WTC11 (cell line): ENCODE data around the gene UNC5A. TPM values are rescaled to one million over a fixed set of nuclear protein-coding genes. Genes with fewer than 3 reads are reported as not detected.

Experiments
- ATAC-seq: fragments of 200-7000 bp; cut with Tn5 transposase; 2 replicates; pipeline ENCODE4 v1.10.0; 2021; ENCODE audit warnings: mild to moderate bottlenecking, moderate library complexity
- CTCF ChIA-PET: fragments of 300-600 bp; sonication (Branson Sonifier 250); formaldehyde crosslinking; loops from one replicate; lab custom pipeline; 2021; ENCODE audit warnings: antibody characterized with exemption; lab: Charles Lee
- POLR2A ChIA-PET: fragments of 350-600 bp; sonication (Branson Sonifier 250); formaldehyde crosslinking; loops from one replicate; lab custom pipeline; 2021; ENCODE audit warnings: antibody characterized with exemption; lab: Charles Lee
- DNase-seq: peaks from one replicate; pipeline ENCODE4 v3.0.0; 2021; ENCODE audit warnings: low spot score
- H3K27ac Mint-ChIP-seq: 2 replicates; pipeline ENCODE4 v1.8.0; 2021; ENCODE audit warnings: mixed read lengths
- H3K27me3 Mint-ChIP-seq: 2 replicates; pipeline ENCODE4 v1.8.0; 2021; ENCODE audit warnings: low read depth, mild to moderate bottlenecking, moderate library complexity, mixed read lengths
- H3K36me3 Mint-ChIP-seq: 2 replicates; pipeline ENCODE4 v1.8.0; 2021; ENCODE audit warnings: mixed read lengths
- H3K4me1 Mint-ChIP-seq: 2 replicates; pipeline ENCODE4 v1.8.0; 2022; ENCODE audit warnings: mixed read lengths
- H3K4me3 Mint-ChIP-seq: 2 replicates; pipeline ENCODE4 v1.8.0; 2021; ENCODE audit warnings: mild to moderate bottlenecking, moderate library complexity, mixed read lengths
- H3K9me3 Mint-ChIP-seq: 2 replicates; pipeline ENCODE4 v1.8.0; 2021; ENCODE audit warnings: mixed read lengths
- FOXK1 ChIP-seq: sonication (generic); formaldehyde crosslinking; IDR thresholded peaks from 2 replicates; pipeline ENCODE4 v1.8.0; 2022; ENCODE audit warnings: mild to moderate bottlenecking, moderate library complexity, missing genetic modification reagents
- GRHL2 ChIP-seq: fragments of 250-450 bp; sonication (Bioruptor Pico); IDR thresholded peaks from 2 replicates; pipeline ENCODE4 v1.8.0; 2022; ENCODE audit warnings: mild to moderate bottlenecking, moderate library complexity; ENCODE audit not compliant: insufficient replicate concordance, severe bottlenecking
- HMGA2 ChIP-seq: fragments of 250-450 bp; sonication (Bioruptor Pico); IDR thresholded peaks from 2 replicates; pipeline ENCODE4 v1.4.0; 2021; ENCODE audit warnings: mild to moderate bottlenecking, moderate library complexity
- JUN ChIP-seq: sonication (generic); formaldehyde crosslinking; IDR thresholded peaks from 2 replicates; pipeline ENCODE4 v1.8.0; 2023; ENCODE audit warnings: mild to moderate bottlenecking, missing genetic modification reagents
- NR1H2 ChIP-seq: sonication (generic); formaldehyde crosslinking; IDR thresholded peaks from 2 replicates; pipeline ENCODE4 v1.9.0; 2021; ENCODE audit warnings: mild to moderate bottlenecking, moderate library complexity, missing genetic modification reagents
- SMAD4 ChIP-seq: sonication (generic); formaldehyde crosslinking; IDR thresholded peaks from 2 replicates; pipeline ENCODE4 v1.8.0; 2022; ENCODE audit warnings: mild to moderate bottlenecking, missing genetic modification reagents
- ZBTB21 ChIP-seq: sonication (generic); formaldehyde crosslinking; IDR thresholded peaks from 2 replicates; pipeline ENCODE4 v1.8.1; 2023; ENCODE audit warnings: mild to moderate bottlenecking, missing genetic modification reagents, borderline replicate concordance
- ZNF232 ChIP-seq: sonication (generic); formaldehyde crosslinking; IDR thresholded peaks from 2 replicates; pipeline ENCODE4 v1.8.0; 2022; ENCODE audit warnings: mild to moderate bottlenecking, missing genetic modification reagents
- total RNA-seq: library from RNA; stranded (reverse); gene quantifications from 3 replicates; pipeline ENCODE4 v1.2.3, GENCODE V29; 2021
- TF ChIP-seq, protein P1 (sequence below): sonication (generic); formaldehyde crosslinking; IDR thresholded peaks from 2 replicates; pipeline ENCODE4 v1.8.1; 2023; ENCODE audit warnings: mild to moderate bottlenecking, missing genetic modification reagents
- TF ChIP-seq, protein P2 (sequence below): sonication (generic); formaldehyde crosslinking; IDR thresholded peaks from 2 replicates; pipeline ENCODE4 v1.8.1; 2023; ENCODE audit warnings: mild to moderate bottlenecking, missing genetic modification reagents, borderline replicate concordance
- TF ChIP-seq, protein P3 (sequence below): sonication (generic); formaldehyde crosslinking; IDR thresholded peaks from 2 replicates; pipeline ENCODE4 v1.8.0; 2023; ENCODE audit warnings: missing genetic modification reagents, mild to moderate bottlenecking, borderline replicate concordance
- TF ChIP-seq, protein P4 (sequence below): fragments of 250-450 bp; sonication (Bioruptor Pico); IDR thresholded peaks from 2 replicates; pipeline ENCODE4 v1.9.0; 2021; ENCODE audit warnings: mild to moderate bottlenecking
- TF ChIP-seq, protein P5 (sequence below): sonication (generic); formaldehyde crosslinking; IDR thresholded peaks from 2 replicates; pipeline ENCODE4 v1.8.1; 2023; ENCODE audit warnings: mild to moderate bottlenecking, missing genetic modification reagents, moderate library complexity

UNC5A gene
- total RNA-seq, 1 experiment from 2014 or later = 10.2 TPM

DNA sequence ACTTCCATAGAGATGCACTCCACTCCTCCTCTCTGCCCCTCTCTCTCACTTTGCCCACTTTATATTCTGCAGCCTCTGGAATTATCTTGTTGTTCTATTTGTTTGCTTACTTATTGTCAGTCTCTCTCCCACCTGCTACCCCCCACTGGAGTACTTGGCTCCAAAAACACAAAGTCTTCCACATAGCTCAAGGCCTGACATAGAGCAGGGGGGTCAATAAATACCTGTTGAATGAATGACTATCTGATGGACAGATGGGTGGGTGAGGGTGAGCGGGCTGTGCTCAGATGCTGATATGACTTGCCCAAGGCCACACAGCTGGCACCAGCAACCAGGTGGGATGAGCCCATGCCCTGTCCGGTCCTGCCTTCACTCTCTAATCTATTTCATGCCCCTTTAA lies 13.4 kb upstream of the UNC5A start:
- CTCF ChIA-PET = interaction anchor here (1.4 to 1.5 kb wide), 2 partner anchors 52 to 109 kb away, joined by 4 to 6 read pairs; no protein-coding TSS in a partner anchor
- H3K36me3 Mint-ChIP-seq = no peaks in the 10 kb centered on the region
- ATAC-seq (no peak), DNase-seq (no peak)
- POLR2A ChIA-PET = no interaction called here
- H3K27me3 Mint-ChIP-seq = no peaks in the 10 kb centered on the region; the same call in 1 of the 2 replicates
- no peak overlapping the region for H3K4me3 Mint-ChIP-seq
- no peaks in the 10 kb centered on the region for H3K9me3 Mint-ChIP-seq
- TF ChIP-seq SMAD4 (CRISPR knock-in tag) (no peak), NR1H2 (CRISPR knock-in tag) (no peak), ZBTB21 (CRISPR knock-in tag) (no peak), JUN (CRISPR knock-in tag) (no peak), ZNF232 (CRISPR knock-in tag) (no peak), FOXK1 (CRISPR knock-in tag) (no peak), HMGA2 (no peak), GRHL2 (CRISPR knock-in tag) (no peak)
- TF ChIP-seq, protein P1, sequence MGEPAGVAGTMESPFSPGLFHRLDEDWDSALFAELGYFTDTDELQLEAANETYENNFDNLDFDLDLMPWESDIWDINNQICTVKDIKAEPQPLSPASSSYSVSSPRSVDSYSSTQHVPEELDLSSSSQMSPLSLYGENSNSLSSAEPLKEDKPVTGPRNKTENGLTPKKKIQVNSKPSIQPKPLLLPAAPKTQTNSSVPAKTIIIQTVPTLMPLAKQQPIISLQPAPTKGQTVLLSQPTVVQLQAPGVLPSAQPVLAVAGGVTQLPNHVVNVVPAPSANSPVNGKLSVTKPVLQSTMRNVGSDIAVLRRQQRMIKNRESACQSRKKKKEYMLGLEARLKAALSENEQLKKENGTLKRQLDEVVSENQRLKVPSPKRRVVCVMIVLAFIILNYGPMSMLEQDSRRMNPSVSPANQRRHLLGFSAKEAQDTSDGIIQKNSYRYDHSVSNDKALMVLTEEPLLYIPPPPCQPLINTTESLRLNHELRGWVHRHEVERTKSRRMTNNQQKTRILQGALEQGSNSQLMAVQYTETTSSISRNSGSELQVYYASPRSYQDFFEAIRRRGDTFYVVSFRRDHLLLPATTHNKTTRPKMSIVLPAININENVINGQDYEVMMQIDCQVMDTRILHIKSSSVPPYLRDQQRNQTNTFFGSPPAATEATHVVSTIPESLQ (CRISPR knock-in tag) = no peak
- TF ChIP-seq, protein P2, sequence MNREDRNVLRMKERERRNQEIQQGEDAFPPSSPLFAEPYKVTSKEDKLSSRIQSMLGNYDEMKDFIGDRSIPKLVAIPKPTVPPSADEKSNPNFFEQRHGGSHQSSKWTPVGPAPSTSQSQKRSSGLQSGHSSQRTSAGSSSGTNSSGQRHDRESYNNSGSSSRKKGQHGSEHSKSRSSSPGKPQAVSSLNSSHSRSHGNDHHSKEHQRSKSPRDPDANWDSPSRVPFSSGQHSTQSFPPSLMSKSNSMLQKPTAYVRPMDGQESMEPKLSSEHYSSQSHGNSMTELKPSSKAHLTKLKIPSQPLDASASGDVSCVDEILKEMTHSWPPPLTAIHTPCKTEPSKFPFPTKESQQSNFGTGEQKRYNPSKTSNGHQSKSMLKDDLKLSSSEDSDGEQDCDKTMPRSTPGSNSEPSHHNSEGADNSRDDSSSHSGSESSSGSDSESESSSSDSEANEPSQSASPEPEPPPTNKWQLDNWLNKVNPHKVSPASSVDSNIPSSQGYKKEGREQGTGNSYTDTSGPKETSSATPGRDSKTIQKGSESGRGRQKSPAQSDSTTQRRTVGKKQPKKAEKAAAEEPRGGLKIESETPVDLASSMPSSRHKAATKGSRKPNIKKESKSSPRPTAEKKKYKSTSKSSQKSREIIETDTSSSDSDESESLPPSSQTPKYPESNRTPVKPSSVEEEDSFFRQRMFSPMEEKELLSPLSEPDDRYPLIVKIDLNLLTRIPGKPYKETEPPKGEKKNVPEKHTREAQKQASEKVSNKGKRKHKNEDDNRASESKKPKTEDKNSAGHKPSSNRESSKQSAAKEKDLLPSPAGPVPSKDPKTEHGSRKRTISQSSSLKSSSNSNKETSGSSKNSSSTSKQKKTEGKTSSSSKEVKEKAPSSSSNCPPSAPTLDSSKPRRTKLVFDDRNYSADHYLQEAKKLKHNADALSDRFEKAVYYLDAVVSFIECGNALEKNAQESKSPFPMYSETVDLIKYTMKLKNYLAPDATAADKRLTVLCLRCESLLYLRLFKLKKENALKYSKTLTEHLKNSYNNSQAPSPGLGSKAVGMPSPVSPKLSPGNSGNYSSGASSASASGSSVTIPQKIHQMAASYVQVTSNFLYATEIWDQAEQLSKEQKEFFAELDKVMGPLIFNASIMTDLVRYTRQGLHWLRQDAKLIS = no peak
- TF ChIP-seq, protein P3, sequence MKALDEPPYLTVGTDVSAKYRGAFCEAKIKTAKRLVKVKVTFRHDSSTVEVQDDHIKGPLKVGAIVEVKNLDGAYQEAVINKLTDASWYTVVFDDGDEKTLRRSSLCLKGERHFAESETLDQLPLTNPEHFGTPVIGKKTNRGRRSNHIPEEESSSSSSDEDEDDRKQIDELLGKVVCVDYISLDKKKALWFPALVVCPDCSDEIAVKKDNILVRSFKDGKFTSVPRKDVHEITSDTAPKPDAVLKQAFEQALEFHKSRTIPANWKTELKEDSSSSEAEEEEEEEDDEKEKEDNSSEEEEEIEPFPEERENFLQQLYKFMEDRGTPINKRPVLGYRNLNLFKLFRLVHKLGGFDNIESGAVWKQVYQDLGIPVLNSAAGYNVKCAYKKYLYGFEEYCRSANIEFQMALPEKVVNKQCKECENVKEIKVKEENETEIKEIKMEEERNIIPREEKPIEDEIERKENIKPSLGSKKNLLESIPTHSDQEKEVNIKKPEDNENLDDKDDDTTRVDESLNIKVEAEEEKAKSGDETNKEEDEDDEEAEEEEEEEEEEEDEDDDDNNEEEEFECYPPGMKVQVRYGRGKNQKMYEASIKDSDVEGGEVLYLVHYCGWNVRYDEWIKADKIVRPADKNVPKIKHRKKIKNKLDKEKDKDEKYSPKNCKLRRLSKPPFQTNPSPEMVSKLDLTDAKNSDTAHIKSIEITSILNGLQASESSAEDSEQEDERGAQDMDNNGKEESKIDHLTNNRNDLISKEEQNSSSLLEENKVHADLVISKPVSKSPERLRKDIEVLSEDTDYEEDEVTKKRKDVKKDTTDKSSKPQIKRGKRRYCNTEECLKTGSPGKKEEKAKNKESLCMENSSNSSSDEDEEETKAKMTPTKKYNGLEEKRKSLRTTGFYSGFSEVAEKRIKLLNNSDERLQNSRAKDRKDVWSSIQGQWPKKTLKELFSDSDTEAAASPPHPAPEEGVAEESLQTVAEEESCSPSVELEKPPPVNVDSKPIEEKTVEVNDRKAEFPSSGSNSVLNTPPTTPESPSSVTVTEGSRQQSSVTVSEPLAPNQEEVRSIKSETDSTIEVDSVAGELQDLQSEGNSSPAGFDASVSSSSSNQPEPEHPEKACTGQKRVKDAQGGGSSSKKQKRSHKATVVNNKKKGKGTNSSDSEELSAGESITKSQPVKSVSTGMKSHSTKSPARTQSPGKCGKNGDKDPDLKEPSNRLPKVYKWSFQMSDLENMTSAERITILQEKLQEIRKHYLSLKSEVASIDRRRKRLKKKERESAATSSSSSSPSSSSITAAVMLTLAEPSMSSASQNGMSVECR (CRISPR knock-in tag) = no peak
- TF ChIP-seq, protein P4, sequence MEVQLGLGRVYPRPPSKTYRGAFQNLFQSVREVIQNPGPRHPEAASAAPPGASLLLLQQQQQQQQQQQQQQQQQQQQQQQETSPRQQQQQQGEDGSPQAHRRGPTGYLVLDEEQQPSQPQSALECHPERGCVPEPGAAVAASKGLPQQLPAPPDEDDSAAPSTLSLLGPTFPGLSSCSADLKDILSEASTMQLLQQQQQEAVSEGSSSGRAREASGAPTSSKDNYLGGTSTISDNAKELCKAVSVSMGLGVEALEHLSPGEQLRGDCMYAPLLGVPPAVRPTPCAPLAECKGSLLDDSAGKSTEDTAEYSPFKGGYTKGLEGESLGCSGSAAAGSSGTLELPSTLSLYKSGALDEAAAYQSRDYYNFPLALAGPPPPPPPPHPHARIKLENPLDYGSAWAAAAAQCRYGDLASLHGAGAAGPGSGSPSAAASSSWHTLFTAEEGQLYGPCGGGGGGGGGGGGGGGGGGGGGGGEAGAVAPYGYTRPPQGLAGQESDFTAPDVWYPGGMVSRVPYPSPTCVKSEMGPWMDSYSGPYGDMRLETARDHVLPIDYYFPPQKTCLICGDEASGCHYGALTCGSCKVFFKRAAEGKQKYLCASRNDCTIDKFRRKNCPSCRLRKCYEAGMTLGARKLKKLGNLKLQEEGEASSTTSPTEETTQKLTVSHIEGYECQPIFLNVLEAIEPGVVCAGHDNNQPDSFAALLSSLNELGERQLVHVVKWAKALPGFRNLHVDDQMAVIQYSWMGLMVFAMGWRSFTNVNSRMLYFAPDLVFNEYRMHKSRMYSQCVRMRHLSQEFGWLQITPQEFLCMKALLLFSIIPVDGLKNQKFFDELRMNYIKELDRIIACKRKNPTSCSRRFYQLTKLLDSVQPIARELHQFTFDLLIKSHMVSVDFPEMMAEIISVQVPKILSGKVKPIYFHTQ (CRISPR knock-in tag) = no peak
- TF ChIP-seq, protein P5, sequence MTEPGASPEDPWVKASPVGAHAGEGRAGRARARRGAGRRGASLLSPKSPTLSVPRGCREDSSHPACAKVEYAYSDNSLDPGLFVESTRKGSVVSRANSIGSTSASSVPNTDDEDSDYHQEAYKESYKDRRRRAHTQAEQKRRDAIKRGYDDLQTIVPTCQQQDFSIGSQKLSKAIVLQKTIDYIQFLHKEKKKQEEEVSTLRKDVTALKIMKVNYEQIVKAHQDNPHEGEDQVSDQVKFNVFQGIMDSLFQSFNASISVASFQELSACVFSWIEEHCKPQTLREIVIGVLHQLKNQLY (CRISPR knock-in tag) = no peak
- H3K4me1 Mint-ChIP-seq = peaks cover 13% of the 10 kb centered on the region; the same call in 1 of the 2 replicates
- H3K27ac Mint-ChIP-seq = no peak overlapping the region
